Measurements from ENCODE around the gene ZNF688.

Gene ZNF688

DNA sequence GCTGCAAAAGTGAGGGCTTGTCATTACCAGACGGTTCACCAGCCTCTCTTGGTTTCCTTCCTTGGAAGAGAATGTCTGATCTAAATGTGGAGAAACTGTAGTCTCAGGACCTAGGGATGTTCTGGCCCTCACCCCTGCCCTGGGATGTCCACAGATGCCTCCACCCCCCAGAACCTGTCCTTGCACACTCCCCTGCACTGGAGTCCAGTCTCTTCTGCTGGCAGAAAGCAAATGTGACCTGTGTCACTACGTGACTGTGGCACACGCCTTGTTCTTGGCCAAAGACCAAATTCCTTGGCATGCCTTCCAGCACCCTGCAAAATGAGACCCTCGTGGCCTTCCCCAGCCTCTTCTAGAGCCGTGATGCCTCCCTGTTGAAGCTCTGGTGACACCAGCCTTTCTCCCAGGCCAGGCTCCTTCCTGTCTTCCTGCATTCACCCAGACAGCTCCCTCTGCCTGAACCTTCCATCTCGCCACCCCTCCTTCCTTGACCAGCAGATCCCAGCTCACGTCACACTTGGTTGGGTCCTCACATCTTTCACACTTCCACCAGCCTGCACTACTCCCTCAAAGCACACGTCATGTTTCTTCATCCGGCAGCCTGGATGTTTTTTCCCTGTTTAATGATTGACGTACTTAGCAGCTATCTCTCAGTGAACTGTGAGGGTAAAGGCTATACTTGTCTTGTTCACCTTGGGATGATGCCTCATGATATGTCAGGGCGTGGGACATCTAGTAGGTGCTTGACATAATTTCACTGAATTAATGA, 49.5 kb downstream of the ZNF688 start:
- peak in 1 of 51 donors; percentile 100 for DNase-seq

DNA sequence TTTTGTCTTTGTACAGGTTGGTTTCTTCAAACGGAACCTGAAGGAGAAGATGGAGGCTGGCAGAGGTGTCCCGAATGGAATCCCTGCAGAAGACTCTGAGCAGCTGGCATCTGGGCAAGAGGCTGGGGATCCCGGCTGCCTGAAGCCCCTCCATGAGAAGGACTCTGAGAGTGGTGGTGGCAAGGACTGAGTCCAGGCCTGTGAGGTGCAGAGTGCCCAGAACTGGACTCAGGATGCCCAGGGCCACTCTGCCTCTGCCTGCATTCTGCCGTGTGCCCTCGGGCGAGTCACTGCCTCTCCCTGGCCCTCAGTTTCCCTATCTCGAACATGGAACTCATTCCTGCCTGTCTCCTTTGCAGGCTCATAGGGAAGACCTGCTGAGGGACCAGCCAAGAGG, 50.0 kb downstream of the ZNF688 start:
- DNase-seq = no peak
